AG04449 (cell line): ENCODE results near the gene LRRC4B.

Experiments used
- CTCF ChIA-PET: fragments of 350-600 bp; formaldehyde crosslinking; extraction: SDS; loops from one replicate; lab custom pipeline; 2021; ENCODE audit warnings: antibody characterized with exemption; lab: Yijun Ruan, JAX
- POLR2A ChIA-PET: fragments of 400-600, 350-600 bp; formaldehyde crosslinking; extraction: SDS; loops from one replicate; lab custom pipeline; 2020; ENCODE audit warnings: antibody characterized with exemption, inconsistent platforms; lab: Yijun Ruan, JAX
- DNase-seq: peaks from one replicate; pipeline ENCODE4 v3.0.0-alpha.2; 2010; ENCODE audit warnings: low read depth, low spot score
- H3K4me3 ChIP-seq: 2 replicates; pipeline ENCODE4 v1.5.1; 2011; ENCODE audit warnings: low read depth, mild to moderate bottlenecking, control low read depth, low read length
- CTCF ChIP-seq: IDR thresholded peaks from one replicate; pipeline ENCODE4 v1.5.1; 2011; ENCODE audit warnings: mild to moderate bottlenecking, moderate library complexity, low read length, control low read depth, inconsistent platforms; ENCODE audit not compliant: insufficient read depth; ENCODE audit errors: missing control alignments

Gene LRRC4B

GRCh38 chr19:50510121-50510670 lies 58.0 kb downstream of the LRRC4B start:
- peak overlapping the region; percentile 89 for H3K4me3 ChIP-seq
- no peak for DNase-seq
- CTCF ChIA-PET: interaction anchor here (0.9 to 3.2 kb wide), 5 partner anchors 23 to 412 kb away, joined by 3 to 17 read pairs (median 3); no protein-coding TSS in a partner anchor
- no peak for TF ChIP-seq CTCF
- POLR2A ChIA-PET: interaction anchor here (0.8 to 1.0 kb wide), 2 partner anchors 9 to 67 kb away, joined by 4 to 6 read pairs; no protein-coding TSS in a partner anchor

GRCh38 chr19:50509366-50509765 lies 58.9 kb downstream of the LRRC4B start:
- H3K4me3 ChIP-seq: no peak overlapping the region; the same call in 1 of the 2 replicates
- ChIA-PET CTCF (interaction anchor here (1.3 to 3.2 kb wide), 3 partner anchors 29 to 152 kb away, joined by 3 to 17 read pairs (median 11); no protein-coding TSS in a partner anchor), POLR2A (no interaction called here)
- no peak for DNase-seq
- TF ChIP-seq CTCF: no peak

- no peak for TF ChIP-seq CTCF
- no peak overlapping the region for H3K4me3 ChIP-seq
- ChIA-PET CTCF (interaction anchor here (0.6 to 1.3 kb wide), 3 partner anchors 104 to 152 kb away, joined by 3 read pairs; no protein-coding TSS in a partner anchor), POLR2A (no interaction called here)
- DNase-seq: no peak
Measured at GRCh38 chr19:50508843-50509190, 59.4 kb downstream of the LRRC4B start.

GRCh38 chr19:50507376-50507775 lies 60.9 kb downstream of the LRRC4B start:
- ChIA-PET POLR2A (no interaction called here), CTCF (no interaction called here)
- no peak for TF ChIP-seq CTCF
- H3K4me3 ChIP-seq: no peak overlapping the region
- DNase-seq: no peak

- DNase-seq: no peak
- no peak for TF ChIP-seq CTCF
- CTCF ChIA-PET: no interaction called here
- no peak overlapping the region for H3K4me3 ChIP-seq
- POLR2A ChIA-PET: no interaction called here
Measured at GRCh38 chr19:50506700-50507099, 61.5 kb downstream of the LRRC4B start.

- CTCF ChIA-PET: no interaction called here
- POLR2A ChIA-PET: no interaction called here
- no peak for TF ChIP-seq CTCF
- H3K4me3 ChIP-seq: no peak overlapping the region
- DNase-seq: no peak
Measured at GRCh38 chr19:50505856-50506611, 62.2 kb downstream of the LRRC4B start.
